PFSK-1 (cell line): ENCODE measurements around the gene SPAST.

ENCODE experiments used
- REST ChIP-seq, 2 experiments: IDR thresholded peaks; 2 replicates each; pipeline versions ENCODE4 v1.6.1 to v1.8.0; 2011 to 2012; ENCODE audit warnings: low read depth in 2 of 2, low read length in 2 of 2, control low read depth in 1 of 2, inconsistent platforms in 1 of 2, mild to moderate bottlenecking in 1 of 2, moderate library complexity in 1 of 2; ENCODE audit not compliant: insufficient read depth in 1 of 2
- TAF1 ChIP-seq: IDR thresholded peaks from 2 replicates; pipeline ENCODE4 v1.6.1; 2012; ENCODE audit warnings: low read length, control low read depth, borderline replicate concordance; ENCODE audit not compliant: insufficient read depth

GRCh38 chr2:32166115-32166574 is 102.8 kb downstream of the SPAST start:
- TF ChIP-seq REST (IDR thresholded peaks at IDR 0.05; ENCODE audit: insufficient read depth in 1 of 2, low read depth in 2 of 2, low read length in 2 of 2) = no peak
- no peak for TF ChIP-seq TAF1
